ENCODE results near the gene SERPINA1. TPM values are rescaled to one million over a fixed set of nuclear protein-coding genes. Genes with fewer than 3 reads are reported as not detected.

SERPINA1 gene
- total RNA-seq, 1 experiment from 2014 or later, result not detected

DNA sequence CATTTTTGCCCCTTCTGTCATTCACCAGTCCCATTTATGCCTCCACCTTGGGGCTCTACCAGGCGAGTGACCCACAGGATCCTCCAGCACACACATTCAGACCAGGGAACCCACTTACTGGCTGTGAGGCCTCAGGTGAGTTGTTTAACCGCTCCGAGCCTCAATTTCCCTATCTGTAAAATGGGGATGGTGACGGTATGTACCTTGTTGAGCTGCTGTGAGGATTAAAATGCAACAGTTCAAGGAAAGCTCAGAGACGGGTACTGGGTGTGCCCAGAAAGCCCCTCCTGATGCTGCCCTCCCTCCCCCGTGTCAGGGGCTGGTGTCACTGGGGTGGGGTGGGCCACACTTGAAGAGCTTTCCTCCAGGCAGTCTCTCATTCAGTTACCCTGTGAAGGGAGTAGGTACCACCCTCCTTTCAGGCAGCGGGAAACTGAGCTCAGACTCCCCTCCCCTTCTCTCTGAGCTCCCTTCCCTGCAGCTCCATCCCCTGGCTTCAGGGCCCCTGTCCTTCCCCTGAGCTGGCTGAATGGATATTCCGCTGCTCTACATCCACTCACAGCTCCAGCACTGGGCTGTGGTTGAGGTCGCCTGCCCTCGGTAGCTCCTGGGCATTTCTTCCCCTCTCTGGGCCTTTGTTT lies 1.4 kb upstream of the SERPINA1 start:
- no peaks in the 10 kb centered on the region for H3K23me2 ChIP-seq (ENCODE audit: insufficient read length, low read depth, low read length, poor library complexity, severe bottlenecking)
- H2BK12ac ChIP-seq (ENCODE audit: insufficient read length, low read depth, low read length), result no peak overlapping the region
- Mint-ChIP-seq H3K4me3 (no peak overlapping the region; a peak in 1 of 5 replicates), H3K4me1 (peaks cover 25 to 39% of the 10 kb centered on the region in 2 experiments), H3K27me3 (ENCODE audit: low read depth) (peaks cover 17% of the 10 kb centered on the region), H3K27ac (peak overlapping the region in 1 of 3 experiments; percentile 46; a peak in 2 of 7 replicates), H3K36me3 (ENCODE audit: insufficient read depth in 1 of 3, low read depth in 3 of 3) (no peaks in the 10 kb centered on the region; a peak in 1 of 7 replicates), H3K9me3 (no peaks in the 10 kb centered on the region; a peak in 1 of 5 replicates)
- no peak overlapping the region for H3K4ac ChIP-seq (ENCODE audit: low read depth, low read length)
- H3K79me2 ChIP-seq (ENCODE audit: insufficient read depth, low read length), result no peaks in the 10 kb centered on the region
- no CpG with 5 or more reads among the region's 10 CpGs for WGBS (ENCODE audit: extremely low coverage, insufficient read length, low lambda C conversion rate)
- H3K4me1 ChIP-seq (ENCODE audit: insufficient read depth, low read length), result no peaks in the 10 kb centered on the region
- no peaks in the 10 kb centered on the region for H4K20me1 ChIP-seq (ENCODE audit: control insufficient read depth, insufficient read depth, insufficient read length)
- no peak overlapping the region for H2BK20ac ChIP-seq (ENCODE audit: low read depth, low read length, poor library complexity, severe bottlenecking)
- no peak overlapping the region for H2AFZ ChIP-seq (ENCODE audit: low read length)
- H3T11ph ChIP-seq (ENCODE audit: low read length), result no peak overlapping the region
- no peaks in the 10 kb centered on the region for H3K79me1 ChIP-seq (ENCODE audit: insufficient read depth, low read depth, low read length, poor library complexity, severe bottlenecking)
- H3K14ac ChIP-seq (ENCODE audit: insufficient read depth, low read length), result no peak overlapping the region
- no peak overlapping the region for H3K56ac ChIP-seq (ENCODE audit: insufficient read length, low read depth, low read length)
- H3K9ac ChIP-seq (ENCODE audit: extremely low read depth, insufficient read length, low read length), result no peak overlapping the region
- H2AK5ac ChIP-seq (ENCODE audit: insufficient read length, low read length), result no peak overlapping the region
- TF ChIP-seq, protein P1, sequence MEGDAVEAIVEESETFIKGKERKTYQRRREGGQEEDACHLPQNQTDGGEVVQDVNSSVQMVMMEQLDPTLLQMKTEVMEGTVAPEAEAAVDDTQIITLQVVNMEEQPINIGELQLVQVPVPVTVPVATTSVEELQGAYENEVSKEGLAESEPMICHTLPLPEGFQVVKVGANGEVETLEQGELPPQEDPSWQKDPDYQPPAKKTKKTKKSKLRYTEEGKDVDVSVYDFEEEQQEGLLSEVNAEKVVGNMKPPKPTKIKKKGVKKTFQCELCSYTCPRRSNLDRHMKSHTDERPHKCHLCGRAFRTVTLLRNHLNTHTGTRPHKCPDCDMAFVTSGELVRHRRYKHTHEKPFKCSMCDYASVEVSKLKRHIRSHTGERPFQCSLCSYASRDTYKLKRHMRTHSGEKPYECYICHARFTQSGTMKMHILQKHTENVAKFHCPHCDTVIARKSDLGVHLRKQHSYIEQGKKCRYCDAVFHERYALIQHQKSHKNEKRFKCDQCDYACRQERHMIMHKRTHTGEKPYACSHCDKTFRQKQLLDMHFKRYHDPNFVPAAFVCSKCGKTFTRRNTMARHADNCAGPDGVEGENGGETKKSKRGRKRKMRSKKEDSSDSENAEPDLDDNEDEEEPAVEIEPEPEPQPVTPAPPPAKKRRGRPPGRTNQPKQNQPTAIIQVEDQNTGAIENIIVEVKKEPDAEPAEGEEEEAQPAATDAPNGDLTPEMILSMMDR (conservative IDR thresholded peaks at IDR 0.05), result no peak
- H3K18ac ChIP-seq (ENCODE audit: insufficient read length, low read depth, low read length), result no peak overlapping the region
- no peaks in the 10 kb centered on the region for H3K9me3 ChIP-seq (ENCODE audit: control insufficient read depth, low read depth, low read length)
- H4K5ac ChIP-seq (ENCODE audit: insufficient read length, low read depth, low read length), result no peak overlapping the region
- H4K8ac ChIP-seq (replicated peaks; ENCODE audit: insufficient read length, low read depth, low read length), result no peak overlapping the region
- no peaks in the 10 kb centered on the region for H3K27me3 ChIP-seq (ENCODE audit: insufficient read depth, low read length)
- no peak overlapping the region for H2BK15ac ChIP-seq (ENCODE audit: low read depth, low read length)
- no peak for DNase-seq
- H2BK120ac ChIP-seq (ENCODE audit: low read depth, low read length, poor library complexity, severe bottlenecking), result no peak overlapping the region
- H2BK5ac ChIP-seq (ENCODE audit: insufficient read length, low read length), result no peak overlapping the region
- no peak overlapping the region for H3K4me2 ChIP-seq (ENCODE audit: insufficient read depth, insufficient read length, low read length)
- no peak overlapping the region for H3K27ac ChIP-seq (ENCODE audit: insufficient read length, low read depth, low read length)
- H4K91ac ChIP-seq (ENCODE audit: insufficient read length, low read depth, low read length), result no peak overlapping the region
- no peak overlapping the region for H3K23ac ChIP-seq (ENCODE audit: insufficient read length, low read depth, low read length)

Measured in H9 (cell line).